Measurements from ENCODE around the gene OR1L8.

The OR1L8 gene

DNA sequence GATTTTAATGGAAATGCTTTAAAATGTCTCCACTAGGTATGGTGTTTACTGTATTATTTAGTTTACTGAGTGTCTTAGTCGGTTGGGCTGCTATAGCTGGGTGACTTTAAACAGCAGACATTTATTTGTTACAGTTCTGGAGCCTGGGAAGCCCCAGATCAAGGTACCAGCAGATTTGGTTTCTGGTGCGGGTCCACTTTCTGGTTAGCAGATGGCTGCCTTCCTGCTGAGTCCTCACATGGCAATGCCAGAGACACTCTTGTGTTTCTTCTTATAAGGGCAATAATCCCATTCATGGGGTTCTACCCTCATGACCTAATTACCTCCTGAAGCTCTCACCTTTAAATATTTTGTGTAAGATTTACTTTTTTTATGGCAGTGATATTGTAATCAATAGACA is 65.0 kb downstream of the OR1L8 start:
- no peak for DNase-seq (ENCODE audit: low spot score)
